Measurements from ENCODE around the gene KCNS1.

DNA sequence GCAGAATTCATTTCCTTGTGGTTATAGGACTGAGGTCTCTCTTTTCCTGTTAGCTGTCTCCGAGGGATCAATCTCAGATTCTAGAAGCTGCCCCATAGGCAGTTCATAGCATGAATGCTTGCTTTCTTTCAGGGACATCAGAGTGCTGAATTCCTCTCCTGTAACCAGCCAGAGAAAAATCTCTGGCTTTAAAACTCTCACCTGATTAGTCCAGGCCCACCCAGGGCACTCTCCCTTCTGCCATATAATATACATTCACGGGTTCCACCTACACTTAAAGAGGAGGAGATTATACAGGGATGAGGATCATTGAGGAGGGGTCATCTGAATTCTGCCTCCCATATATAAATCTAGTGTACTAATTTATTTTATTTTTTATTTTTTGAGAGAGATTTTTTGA lies 2.1 kb upstream of the KCNS1 start:
- TF ChIP-seq GATA2 (IDR thresholded peaks at IDR 0.05; ENCODE audit: low read depth, low read length): no peak
- TF ChIP-seq GATA3 (IDR thresholded peaks at IDR 0.05; ENCODE audit: low read depth, low read length): no peak

All from SH-SY5Y (cell line).